HG02981 (cell line): ENCODE results near the gene ZBTB17.

Experiments
- ATAC-seq: cut with Tn5 transposase; IDR thresholded peaks from one replicate; pipeline ENCODE4 v1.9.1; 2021; ENCODE audit warnings: mild to moderate bottlenecking, moderate library complexity; ENCODE audit not compliant: unreplicated experiment

The ZBTB17 gene

GRCh38 chr1:15962671-15963362, 13.1 kb downstream of the ZBTB17 start:
- ATAC-seq, result no peak

DNA sequence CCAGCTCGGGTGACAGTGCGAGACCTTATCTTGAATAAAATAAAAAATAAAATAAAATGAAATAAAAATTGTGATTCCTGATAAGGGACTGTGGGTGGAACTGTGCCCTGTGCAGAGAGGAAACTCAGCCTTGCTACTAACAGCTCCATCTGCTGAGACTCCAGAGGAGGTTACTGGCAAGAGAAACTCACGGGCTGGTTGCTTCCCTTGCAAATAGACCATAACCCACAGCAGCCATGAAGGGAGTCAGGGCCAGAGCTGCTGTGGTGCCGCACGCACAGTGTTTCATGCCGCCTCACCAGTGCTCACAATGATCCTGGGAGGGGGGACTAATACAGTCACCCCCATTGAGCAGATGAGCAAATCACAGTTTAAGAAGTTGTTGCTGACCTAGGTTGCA, 13.7 kb downstream of the ZBTB17 start:
- ATAC-seq, result no peak

- no peak for ATAC-seq
Observed at GRCh38 chr1:15961492-15961891, 14.4 kb downstream of the ZBTB17 start.

- no peak for ATAC-seq
Observed at GRCh38 chr1:15960808-15961207, 15.1 kb downstream of the ZBTB17 start.

DNA sequence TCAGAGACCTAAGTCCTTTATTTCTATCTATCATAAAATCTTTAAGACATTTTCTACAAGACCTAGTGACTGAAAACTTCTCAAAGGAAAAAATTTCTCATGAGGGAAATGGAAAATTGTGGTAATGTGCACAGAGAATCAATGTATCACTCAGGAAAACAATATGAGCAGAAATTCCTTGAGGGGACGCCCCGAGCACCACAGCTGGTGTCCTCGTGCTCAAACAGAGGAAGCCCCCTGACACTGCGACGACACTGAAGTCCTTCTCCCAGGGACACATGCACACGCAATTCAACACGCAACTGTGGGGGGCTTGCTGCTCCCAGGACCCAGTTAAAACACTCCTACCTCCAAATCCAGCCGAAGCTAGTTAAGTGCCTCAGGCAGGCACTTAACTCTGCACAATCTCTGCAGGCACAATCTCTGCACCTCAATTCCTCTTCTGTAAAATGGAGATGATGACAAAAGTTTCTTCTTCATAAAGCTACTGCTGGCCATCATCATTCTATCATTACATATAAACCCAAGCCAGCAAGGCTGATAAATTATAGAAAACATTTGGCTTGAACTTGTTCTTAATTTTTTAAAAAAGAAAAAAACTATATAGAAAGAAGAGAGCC, 16.0 kb downstream of the ZBTB17 start:
- no peak for ATAC-seq

DNA sequence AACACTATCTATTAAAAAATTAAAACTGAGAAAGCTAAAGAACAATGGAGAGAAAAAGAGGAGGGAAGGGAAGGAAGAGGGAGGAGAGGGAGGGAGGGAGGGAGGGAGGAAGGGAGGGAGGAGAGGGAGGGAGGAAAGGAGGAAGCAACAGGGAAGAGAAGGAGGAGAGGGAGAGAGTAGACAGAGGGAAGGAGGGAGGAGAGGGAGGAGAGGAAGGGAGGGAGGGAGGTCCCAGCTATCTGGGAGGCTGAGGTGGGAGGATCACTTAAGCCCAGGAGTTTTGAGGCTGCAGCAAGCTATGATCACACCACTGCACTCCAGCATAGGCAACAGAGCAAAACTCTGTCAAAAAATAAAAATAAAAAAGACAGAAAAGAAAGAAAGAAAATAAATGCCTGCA, 16.5 kb downstream of the ZBTB17 start:
- no peak for ATAC-seq

- no peak for ATAC-seq
Observed at GRCh38 chr1:15958793-15959192, 17.1 kb downstream of the ZBTB17 start.

GRCh38 chr1:15958111-15958510, 17.8 kb downstream of the ZBTB17 start:
- ATAC-seq, result no peak

DNA sequence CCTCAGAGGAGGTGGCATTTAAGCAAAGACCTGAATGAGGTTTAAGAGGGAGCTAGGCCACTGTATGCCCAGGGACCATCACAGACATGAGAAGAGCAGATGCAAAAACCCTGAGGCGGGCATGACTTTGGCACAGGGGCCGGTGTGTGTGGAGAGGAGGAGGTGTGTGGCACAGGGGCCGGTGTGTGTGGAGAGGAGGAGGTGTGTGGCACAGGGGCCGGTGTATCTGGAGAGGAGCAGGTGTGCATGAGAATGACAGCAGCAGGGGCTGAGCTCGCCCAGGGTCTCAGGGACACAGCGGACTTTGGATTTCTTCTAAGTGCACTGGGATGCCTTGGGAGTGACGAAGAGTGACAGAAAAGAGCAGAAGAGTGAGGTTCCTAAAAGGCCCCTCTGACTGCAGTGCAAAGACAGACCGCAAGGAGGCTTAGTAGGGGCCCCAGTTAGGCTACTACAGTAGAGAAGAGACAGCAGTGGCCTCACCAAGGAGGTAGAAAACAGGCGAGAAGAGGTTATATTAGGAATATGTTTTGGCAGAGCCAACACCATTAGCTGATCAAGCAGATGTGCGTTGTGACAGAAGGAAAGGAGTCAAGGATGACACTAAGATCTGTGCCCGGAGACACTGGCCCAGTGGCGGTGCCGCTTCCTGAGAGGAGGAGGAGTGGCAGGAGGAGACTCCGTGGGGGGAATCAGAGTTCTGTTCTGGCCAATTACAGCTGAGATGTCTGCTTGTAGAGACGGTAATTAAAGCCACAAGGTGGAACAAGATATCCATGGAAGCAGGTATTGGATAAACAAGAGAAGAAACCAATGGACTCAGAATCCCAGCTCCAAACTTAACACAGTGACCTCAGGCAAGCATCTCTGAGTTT, 18.4 kb downstream of the ZBTB17 start:
- ATAC-seq, result no peak

- no peak for ATAC-seq
Observed at GRCh38 chr1:15956150-15956549, 19.8 kb downstream of the ZBTB17 start.

- no peak for ATAC-seq
Observed at GRCh38 chr1:15955552-15955951, 20.3 kb downstream of the ZBTB17 start.

- no peak for ATAC-seq
Observed at GRCh38 chr1:15954316-15954715, 21.6 kb downstream of the ZBTB17 start.

DNA sequence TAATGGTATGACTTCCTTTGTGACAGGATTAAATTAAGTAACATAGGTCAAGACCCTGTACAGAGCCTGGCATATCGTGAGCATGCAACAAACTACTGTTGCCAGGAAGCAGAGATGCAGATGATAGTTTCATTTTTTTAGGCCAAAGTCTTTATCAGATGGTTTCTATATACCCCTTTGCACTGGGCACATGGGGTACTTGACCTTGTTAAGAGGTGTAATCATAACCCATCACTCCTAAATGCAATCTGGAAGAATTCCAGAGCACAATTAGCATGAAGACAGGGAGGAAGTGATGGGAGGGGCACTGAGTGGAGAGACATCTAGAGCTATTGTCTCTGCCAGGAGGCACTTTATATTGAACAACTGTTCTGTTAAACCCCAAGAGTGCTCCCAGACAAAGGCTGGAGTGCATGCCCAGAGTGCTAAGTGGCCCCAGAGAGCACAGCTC, 22.1 kb downstream of the ZBTB17 start:
- no peak for ATAC-seq

- no peak for ATAC-seq
Observed at GRCh38 chr1:15953294-15953771, 22.6 kb downstream of the ZBTB17 start.

DNA sequence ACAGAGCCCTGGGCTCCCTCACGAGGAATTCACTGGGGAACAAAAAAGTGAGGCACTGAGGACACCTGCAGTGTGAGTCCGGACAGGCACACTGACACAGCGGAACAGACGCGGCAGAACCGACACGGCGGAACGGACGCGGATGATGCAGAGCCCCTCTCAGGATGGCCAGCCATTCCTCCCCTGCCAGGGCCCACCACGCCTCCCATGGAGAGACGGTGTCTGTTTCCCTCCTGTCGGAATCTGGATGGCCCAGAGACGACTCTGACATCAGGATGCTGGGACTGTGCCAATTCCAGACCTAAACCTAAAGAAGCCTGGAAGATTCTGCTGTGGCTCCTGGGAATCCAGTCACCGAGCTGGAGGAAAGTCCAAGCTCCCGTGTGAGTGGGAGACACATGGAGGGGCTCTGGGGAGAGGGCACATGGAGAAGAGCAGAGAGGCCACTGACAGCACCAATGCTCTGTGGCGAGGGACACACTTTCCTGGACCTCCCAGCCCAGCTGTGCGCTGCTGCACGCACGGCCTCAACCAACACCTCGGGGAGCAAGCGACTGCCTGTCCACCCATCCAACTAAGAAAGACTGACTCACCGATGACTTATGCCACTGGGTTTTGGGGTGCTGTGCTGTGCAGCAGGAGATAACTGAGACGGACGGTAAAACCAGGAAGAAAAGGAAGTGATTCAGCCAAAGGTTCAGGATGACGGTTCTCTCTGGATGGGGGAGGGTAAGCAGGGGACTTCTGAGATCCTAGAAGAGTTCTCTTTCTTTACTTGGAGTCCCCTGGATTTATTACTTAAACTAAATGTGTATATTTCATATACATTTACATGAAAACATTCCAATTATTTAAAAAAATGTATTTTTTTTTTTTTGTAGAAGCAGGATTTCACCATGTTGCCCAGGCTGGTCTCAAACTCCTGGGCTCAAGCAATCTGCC, 23.3 kb downstream of the ZBTB17 start:
- no peak for ATAC-seq

GRCh38 chr1:15951341-15952153, 24.4 kb downstream of the ZBTB17 start:
- no peak for ATAC-seq

GRCh38 chr1:15950763-15951295, 25.1 kb downstream of the ZBTB17 start:
- no peak for ATAC-seq

- no peak for ATAC-seq
Observed at GRCh38 chr1:15950302-15950701, 25.6 kb downstream of the ZBTB17 start.

DNA sequence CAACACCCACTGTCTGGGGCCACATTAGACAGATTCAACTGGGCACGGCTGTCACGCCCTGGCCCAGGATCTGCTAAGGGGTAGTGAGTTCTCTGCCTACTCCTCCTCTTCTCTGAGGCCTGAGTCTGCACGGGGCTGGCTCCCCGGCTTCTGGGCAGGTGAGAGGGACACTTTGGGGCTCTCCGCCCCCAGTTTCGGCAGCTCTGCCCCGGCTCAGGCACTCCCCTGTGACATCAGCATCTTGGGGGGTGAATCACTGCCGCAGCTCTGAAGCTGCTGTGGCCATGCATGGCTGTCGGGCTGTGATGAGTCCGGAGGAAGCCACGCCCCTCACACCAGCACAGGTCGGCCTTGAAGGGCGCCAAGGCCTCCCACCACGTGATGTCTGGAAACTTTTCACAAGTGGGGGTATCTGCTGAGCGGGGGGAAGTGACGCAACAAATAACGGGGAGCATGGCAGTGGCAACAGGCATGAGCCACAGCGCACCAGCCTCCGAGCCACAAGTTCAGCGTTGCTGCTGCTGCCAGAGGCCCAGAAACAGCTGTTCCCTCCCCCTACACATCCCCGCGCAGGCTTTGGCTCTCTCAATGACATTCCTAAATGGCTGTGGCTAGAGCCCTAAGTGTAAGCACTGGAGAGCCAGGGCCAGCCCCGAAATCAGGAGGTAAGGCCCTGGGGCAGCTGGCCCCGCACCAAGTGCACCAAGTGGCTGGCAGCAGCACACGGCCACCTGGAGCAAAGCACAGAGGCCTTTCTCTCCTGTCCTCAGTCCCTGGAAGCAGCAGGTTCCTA, 26.3 kb downstream of the ZBTB17 start:
- ATAC-seq, result no peak
